HG03442 (cell line): ENCODE results near the gene DCLK3.

Experiments used
- ATAC-seq: cut with Tn5 transposase; IDR thresholded peaks from one replicate; pipeline ENCODE4 v1.9.1; 2021; ENCODE audit warnings: mild to moderate bottlenecking, moderate library complexity; ENCODE audit not compliant: unreplicated experiment

DCLK3 gene

GRCh38 chr3:36771931-36772330, 7.6 kb upstream of the DCLK3 start:
- ATAC-seq = no peak

DNA sequence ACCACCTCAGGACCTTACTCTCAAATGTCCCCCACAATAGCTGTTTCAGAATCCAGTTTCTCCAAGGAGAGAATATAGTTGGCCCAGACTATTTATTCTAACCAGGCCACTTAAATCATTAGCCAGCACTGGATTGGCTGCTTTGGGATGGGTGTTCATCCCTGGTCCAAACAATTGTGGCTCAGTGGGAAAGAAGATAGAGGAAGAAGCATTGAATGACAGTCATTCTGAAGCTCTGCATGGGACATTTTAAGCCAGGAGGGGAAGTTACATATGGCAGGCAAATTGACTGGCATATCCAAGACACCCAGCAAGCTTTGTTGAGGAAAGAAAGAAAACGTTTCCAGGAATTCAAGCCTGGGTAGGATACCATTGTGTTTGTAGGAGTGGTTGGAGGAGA, 5.6 kb upstream of the DCLK3 start:
- ATAC-seq = no peak

- ATAC-seq = no peak
Observed at GRCh38 chr3:36765104-36765503, 751 bp upstream of the DCLK3 start.

GRCh38 chr3:36764704-36765038, 318 bp upstream of the DCLK3 start:
- no peak for ATAC-seq

DNA sequence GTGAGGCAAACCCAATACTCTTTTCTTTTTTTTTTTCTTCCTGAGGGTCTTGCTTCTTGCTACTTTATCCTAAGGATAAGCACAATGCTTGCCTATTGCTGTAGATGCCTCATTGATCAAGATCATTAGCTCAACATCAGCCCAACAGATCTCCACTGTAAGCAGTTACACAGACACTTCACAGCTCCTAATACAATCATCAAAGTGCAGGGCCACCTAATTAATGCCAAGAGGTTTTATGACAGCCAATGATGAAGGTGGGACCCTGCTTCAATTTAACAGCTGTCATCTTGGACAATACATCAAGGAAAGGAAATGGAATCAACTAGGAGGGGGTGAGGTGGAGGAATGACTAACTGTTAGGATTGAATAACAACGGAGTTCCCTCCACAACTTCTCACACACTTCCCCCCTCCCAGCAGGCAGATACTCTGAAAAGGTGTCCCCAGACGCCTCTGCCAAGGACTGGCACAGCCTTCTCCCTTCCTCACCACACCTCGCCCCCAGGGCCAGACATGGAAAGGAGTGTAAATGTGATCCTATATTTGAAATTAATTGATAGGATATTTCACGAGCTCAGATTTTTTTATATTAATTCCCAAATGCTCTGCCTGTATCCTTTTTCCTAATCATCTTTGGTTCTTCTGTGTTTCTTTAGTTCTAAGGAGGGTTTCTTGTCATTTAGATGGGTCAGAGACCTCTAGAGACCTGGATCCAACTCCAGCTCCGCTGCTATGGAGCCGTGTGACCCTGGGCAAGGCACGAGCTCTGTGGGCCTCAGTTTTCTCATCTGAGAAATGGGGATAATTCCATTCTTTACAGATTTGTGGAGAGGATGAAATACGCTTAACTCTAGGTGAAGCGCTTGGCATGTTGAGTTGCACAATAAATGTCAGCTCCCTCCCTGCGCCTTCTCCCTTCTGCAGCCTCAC, 1.2 kb downstream of the DCLK3 start:
- no peak for ATAC-seq

GRCh38 chr3:36761779-36762178, 2.6 kb downstream of the DCLK3 start:
- no peak for ATAC-seq

DNA sequence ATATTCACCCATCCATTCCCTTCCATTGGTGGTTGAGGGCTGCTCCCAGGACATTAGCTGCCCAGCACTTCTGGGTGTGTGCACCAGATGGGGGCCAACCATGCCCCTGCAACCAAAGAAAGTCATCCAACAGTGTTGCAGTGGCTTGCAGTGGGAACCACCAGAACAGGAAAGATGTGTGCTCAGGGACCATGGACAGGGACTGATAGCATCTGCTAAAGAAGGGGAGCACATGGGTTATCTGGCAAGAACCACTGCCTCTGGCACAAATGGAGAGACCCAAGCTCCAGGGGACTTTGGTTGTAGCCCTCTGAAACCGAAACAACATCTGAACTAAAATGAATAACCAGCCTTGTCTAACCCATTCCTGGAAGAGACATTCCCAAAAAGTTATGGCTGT, 8.1 kb downstream of the DCLK3 start:
- no peak for ATAC-seq

GRCh38 chr3:36751326-36751725, 13.0 kb downstream of the DCLK3 start:
- ATAC-seq = no peak

DNA sequence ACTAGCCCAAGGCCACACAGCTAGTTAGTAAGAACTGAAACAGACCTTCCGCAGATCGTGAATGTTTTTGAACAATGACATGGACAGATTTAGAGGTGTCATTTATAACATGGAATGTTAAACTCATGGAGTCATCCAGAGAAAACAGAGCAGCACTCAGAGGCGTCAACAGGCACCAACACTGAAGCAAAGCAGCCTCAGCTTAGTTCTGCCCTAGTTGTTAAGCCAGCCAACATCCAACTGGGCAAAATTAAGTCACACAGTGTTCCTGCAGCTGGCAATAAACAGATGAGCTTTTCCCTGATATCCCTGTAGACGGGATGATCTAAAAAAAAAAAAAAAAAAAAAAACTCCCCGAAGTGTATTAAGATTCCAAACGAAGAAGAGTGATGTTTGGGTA, 13.6 kb downstream of the DCLK3 start:
- ATAC-seq = no peak

- no peak for ATAC-seq
Observed at GRCh38 chr3:36744763-36745162, 19.6 kb downstream of the DCLK3 start.

- no peak for ATAC-seq
Observed at GRCh38 chr3:36743826-36744225, 20.5 kb downstream of the DCLK3 start.

DNA sequence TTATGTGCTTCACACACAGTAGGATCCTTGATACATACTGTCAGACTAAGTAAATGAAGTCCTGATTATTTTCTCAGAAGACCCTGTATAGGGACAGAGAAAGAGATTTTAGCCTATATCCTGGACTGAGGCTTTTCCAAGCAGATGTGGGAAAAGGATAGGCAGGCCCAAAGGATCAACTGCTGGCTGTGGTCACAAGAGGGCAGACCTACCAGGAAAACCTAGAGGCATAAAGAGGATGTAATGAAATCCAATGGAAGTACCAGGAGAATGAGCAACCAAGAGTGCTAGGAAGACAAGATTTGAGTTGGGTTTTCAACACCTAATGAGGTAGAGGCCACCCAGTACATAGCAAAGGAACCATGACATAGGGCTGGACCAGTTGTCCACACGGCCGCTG, 23.1 kb downstream of the DCLK3 start:
- ATAC-seq = no peak

DNA sequence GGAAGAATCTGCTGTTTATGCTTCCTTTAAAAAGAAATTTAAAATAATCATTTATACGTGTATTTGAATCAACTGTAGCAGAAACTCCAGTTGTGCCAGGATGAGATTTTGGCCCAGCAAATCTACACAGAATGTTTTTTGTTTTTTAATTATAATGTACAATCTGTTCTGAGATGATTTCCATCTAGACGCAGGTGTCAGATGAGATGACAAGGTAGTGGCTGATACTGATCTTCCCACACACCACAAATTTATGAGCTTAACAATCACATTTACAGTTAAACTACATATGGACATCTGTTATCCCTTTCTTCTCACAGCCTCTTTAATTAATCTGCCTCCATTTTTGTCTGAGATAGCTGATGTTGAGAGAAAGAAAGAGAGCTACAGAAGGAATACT, 23.6 kb downstream of the DCLK3 start:
- ATAC-seq = no peak

GRCh38 chr3:36738702-36739101, 25.7 kb downstream of the DCLK3 start:
- ATAC-seq = no peak

DNA sequence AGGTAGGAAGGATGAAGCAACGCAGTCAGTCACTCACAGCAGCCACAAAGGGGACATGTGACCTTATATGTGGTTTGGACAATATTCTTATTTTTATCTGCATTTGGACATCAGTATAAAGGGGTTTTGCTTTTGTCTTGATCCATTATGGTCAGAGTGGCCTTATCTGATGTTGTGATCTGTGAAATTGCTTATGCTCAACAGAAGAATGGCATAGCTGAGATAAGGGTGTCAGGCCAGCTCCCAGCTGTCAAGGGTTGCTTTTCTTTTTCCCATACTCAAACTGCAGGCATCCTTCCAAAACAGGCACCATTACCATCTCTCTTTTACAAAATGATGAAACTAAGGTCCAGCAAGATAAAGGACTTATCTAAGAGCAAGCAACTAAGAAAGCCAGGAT, 28.1 kb downstream of the DCLK3 start:
- ATAC-seq = no peak

- ATAC-seq = no peak
Observed at GRCh38 chr3:36734742-36735141, 29.6 kb downstream of the DCLK3 start.

GRCh38 chr3:36733723-36734122, 30.6 kb downstream of the DCLK3 start:
- no peak for ATAC-seq

DNA sequence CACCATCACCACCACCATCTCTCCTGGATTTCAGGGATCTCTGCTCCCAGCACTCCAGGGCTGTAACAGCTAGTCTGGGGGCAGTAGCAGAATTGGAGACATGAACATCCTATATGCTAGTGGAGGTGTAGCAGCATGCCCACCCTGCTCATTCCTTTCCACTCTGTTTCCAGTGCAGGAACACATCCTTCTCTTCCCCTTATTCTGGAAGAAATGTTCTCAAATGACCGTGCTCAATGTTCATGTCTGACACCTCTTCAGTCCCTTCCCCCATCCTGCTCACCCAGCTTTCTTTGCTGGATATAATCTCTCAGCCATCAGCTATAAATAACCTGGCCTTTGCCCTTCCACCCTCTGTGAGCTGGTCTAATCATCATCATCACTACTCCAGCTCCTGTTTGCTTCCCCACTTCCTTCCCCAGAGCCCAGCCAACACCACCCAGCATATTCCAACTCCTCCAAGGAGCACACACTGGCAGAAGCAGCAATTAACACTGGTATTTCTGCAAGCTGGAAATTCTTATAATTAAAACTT, 31.1 kb downstream of the DCLK3 start:
- no peak for ATAC-seq

DNA sequence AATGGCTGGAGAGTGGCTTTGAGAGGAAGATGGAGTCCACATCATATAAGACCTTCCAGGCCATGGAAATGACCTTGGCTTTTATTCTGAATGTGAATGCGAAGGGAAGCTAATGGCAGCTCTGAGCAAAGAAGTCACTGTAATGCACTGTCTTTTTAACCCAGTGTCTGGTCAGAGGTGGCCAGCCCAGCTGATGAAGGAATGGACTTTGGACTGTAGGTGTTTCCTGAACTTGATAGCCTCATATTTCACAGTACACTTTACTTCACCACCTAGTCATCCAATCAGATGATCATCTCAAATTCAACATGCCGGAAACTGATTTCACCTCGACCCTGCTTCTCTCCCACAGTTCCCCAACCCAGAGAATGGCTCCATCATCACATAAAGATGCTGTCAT, 33.4 kb downstream of the DCLK3 start:
- no peak for ATAC-seq

DNA sequence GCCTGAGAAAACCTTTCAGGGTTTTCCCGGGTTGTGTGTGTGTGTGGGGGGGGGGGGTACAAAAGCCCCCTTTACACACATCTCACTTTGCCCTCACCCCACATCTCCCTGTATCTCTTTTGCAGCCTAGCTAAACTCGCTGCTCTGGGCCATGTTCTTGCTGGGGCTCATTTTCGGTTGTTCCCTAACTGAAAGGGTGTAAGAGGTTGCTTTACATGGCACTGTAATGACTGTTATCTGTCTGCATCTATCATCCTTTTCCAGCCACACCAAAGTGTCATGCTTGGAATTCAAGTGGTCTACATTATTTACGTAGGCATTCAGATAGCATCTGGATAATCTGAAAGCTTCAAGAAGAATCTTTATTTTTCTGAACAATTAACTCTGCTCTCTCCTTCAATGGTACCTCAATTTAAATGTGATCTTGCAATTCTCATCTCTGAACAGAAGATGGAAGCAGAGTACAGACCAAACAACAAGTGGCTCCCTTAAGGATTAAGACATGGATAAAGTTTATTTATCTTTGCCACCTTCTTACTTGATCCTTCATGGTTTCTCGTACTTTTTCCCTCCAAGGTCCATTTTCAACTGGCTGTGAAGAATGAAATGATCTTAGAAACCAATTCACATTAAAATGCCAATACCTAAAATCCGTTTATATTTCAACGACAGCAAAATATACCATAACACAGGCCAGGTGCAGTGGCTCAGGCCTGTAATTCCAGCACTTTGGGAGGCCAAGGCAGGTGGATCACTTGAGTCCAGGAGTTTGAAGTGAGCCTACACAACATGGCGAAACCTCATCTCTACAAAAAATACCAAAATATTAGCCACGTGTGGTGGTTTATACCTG, 34.9 kb downstream of the DCLK3 start:
- ATAC-seq = peak; percentile 65

- ATAC-seq = no peak
Observed at GRCh38 chr3:36714343-36715086, 49.8 kb downstream of the DCLK3 start.
